LNCAP (cell line): ENCODE measurements around the gene COL24A1.

ENCODE experiments used
- TF ChIP-seq, protein P1 (sequence below): fragments of 450-650 bp; IDR thresholded peaks from 2 replicates; pipeline ENCODE4 v1.5.1; 2017; ENCODE audit warnings: mild to moderate bottlenecking

Gene COL24A1

DNA sequence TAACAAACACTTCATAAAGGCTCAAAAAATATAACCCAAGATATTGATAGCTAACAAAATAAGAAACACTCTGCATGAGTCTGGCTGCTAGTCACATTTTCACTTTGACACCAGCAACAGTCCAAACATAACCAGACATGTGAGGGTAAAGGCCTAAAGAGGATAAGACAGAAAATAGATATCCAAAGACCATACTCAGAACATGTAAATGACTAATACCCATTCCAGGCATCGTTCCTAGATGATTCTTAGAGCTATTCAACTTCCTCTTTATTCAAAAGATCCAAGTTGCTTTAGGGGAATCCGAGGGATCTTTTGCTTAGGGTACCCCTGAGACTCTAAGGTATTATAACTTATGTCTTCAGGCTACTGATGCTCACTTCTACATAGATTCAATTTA, 5.1 kb downstream of the COL24A1 start:
- TF ChIP-seq, protein P1, sequence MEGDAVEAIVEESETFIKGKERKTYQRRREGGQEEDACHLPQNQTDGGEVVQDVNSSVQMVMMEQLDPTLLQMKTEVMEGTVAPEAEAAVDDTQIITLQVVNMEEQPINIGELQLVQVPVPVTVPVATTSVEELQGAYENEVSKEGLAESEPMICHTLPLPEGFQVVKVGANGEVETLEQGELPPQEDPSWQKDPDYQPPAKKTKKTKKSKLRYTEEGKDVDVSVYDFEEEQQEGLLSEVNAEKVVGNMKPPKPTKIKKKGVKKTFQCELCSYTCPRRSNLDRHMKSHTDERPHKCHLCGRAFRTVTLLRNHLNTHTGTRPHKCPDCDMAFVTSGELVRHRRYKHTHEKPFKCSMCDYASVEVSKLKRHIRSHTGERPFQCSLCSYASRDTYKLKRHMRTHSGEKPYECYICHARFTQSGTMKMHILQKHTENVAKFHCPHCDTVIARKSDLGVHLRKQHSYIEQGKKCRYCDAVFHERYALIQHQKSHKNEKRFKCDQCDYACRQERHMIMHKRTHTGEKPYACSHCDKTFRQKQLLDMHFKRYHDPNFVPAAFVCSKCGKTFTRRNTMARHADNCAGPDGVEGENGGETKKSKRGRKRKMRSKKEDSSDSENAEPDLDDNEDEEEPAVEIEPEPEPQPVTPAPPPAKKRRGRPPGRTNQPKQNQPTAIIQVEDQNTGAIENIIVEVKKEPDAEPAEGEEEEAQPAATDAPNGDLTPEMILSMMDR: no peak

DNA sequence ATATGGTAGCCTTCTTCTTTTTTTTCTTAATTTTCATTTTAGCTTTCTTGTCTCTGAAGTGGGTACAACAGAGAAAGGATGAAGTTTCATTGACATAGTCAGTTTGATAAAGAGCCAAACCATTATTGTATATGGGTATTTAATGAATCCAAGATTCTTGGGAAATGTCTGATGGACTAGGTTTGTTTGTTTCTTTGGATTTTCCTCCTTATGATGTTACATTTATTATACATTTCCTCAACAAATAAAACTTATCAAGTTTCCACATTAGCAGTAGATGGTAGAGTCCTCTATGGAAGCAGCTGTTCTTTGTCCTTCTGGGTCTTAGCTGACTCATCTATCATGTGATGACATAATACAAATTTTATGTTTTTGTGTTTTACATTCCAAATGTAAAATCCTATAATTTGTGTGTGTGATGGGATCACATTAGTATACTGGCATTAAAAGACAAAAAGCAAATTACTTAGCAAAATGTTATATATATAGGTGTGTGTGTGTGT, 6.0 kb downstream of the COL24A1 start:
- TF ChIP-seq, protein P1: no peak

DNA sequence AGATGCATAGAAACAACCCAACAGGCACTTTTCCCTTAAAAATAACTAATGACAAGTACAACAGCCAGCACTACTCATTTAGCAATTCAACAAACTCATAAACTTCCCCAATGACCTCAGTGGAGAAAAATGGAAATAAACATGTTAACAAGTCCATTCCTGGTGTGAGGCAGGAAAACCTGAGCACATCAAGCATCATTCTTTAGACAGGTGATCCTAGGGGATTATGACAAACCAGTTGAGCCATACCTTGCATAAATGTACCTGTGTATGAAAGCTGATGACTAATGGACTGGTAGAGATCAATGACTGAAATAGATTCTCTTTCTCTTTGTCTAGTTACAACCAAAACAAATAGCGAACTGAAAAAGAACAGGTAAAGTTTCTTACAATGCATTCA, 7.0 kb downstream of the COL24A1 start:
- TF ChIP-seq, protein P1: no peak

DNA sequence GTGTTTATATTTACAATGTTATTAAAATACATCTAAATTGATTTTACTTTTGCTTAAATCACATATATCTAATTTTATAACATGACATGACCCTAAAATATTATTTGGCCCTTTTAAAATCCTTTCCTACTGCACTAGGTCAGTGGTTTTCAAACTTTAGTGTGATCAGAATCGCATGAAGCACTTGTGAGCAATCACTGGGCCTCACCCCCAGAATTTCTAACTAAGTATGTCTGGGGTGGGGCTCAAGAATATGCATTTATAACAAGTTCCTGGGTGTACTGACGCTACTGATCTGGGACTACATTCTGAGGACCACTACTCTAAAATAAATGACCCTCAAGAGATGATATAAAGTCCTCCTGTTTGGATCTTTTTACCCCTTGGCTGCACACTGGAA, 8.8 kb downstream of the COL24A1 start:
- TF ChIP-seq, protein P1: no peak

DNA sequence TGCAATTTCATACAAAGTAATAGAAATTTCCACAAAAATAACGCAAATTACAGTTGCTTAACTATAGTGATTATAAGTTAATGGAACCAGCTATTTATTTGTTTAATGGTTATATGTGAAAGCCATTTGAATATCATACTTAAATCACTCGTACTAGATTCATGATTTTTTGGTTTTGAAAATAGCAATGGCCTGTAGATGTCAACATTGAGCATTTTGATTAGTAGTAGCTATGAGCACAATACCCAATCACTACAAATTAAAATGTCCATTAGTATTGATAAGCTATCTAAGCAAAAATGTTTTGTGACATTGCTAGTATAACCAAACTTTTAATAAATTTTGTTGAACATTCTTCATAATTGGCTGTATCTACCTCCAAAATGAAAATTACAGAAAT, 10.0 kb downstream of the COL24A1 start:
- TF ChIP-seq, protein P1: peak; percentile 30; the same call in 1 of the 2 replicates

DNA sequence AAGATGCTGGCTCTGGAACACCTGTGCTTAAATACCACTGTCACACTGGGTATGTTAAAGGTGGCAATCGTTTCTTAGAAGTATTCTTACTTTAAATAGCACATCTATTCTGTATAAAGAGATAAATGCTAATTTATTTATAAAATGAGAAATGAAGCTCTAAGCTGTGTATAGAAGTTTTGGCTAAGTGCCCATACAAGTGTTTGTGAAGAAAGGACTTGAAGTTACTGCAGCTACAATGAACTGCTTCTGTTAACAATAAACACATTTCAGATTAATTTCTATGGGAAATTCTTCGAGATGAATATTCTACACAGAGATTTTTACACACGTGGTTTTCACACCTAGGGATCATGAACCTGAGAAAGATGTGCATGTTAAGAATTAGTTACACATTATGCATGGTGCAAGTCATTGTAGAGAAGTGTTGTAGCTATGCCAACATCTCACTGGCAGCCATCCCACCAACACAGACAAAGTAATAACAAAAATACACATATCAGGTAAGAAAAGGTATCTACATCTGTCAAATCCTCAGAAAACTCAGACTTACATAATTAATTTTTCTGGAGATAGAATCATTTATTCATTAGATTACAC, 16.2 kb downstream of the COL24A1 start:
- TF ChIP-seq, protein P1: no peak

DNA sequence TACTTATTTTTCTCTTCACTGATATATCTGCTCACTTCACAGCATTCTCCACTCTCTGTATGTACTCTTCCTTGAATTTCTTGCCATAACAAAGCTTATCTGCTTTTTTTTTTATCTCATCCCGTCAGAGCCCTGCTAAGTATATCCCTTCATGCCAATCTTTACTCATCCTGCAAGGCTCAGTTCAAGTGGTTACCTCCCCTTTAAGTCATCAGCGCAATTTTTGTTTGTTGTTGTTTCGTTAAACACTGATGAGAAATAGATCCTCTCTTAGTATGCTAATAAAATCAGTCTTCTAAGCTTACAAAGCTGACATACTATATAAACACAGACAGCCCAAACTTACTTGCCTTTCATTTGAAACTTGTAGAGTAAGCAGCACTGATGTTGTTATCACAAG, 17.8 kb downstream of the COL24A1 start:
- TF ChIP-seq, protein P1: no peak

DNA sequence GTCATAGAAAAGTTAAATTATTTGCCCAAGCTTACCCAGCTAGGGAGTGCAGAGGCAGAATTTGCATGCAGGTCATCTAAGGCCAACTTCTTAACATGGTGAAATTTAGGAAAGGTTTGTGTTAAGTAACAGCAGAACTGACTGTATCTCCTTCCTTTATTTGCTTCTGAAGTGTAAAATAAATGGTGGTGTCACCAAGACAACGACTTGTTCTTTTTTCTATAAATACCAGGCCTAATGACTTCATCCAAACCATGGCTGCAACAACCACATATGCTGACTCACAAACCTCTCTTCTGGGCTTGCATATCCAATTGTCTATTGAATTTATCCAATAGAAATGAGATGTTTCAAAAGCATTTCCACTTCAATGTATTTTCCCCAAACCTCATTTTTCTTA, 19.1 kb downstream of the COL24A1 start:
- TF ChIP-seq, protein P1: no peak
